HG03565 (cell line): Measurements from ENCODE around the gene ANKRA2.

Experiments
- ATAC-seq: cut with Tn5 transposase; IDR thresholded peaks from one replicate; pipeline ENCODE4 v1.9.1; 2021; ENCODE audit warnings: mild to moderate bottlenecking, moderate library complexity; ENCODE audit not compliant: unreplicated experiment

The ANKRA2 gene

GRCh38 chr5:73565139-73565968 lies at the start of gene ANKRA2, which contains the start of gene UTP15:
ANKRA2 (minus strand) TSS chr5:73565639; CDS start chr5:73562881, 2,758 bp downstream.
UTP15 (plus strand) TSS chr5:73565743; CDS start chr5:73567345, 1,602 bp downstream.
- ATAC-seq, result peak; percentile 81

- no peak for ATAC-seq
Measured at GRCh38 chr5:73615085-73615484, 49.6 kb upstream of the ANKRA2 start.

- ATAC-seq, result no peak
Measured at GRCh38 chr5:73612799-73613198, 47.4 kb upstream of the ANKRA2 start.

- ATAC-seq, result no peak
Measured at GRCh38 chr5:73607228-73607627, 41.8 kb upstream of the ANKRA2 start.

GRCh38 chr5:73606206-73606753 lies 40.8 kb upstream of the ANKRA2 start:
- no peak for ATAC-seq

- ATAC-seq, result no peak
Measured at GRCh38 chr5:73605223-73606087, 40.0 kb upstream of the ANKRA2 start.

- ATAC-seq, result no peak
Measured at GRCh38 chr5:73603998-73604397, 38.6 kb upstream of the ANKRA2 start.

GRCh38 chr5:73599380-73599779 lies 33.9 kb upstream of the ANKRA2 start:
- no peak for ATAC-seq

GRCh38 chr5:73596705-73597328 lies 31.4 kb upstream of the ANKRA2 start:
- ATAC-seq, result no peak

- ATAC-seq, result no peak
Measured at GRCh38 chr5:73592551-73592950, 27.1 kb upstream of the ANKRA2 start.

- no peak for ATAC-seq
Measured at GRCh38 chr5:73591698-73592501, 26.5 kb upstream of the ANKRA2 start.

- peak; percentile 53 for ATAC-seq
Measured at GRCh38 chr5:73591102-73591695, 25.8 kb upstream of the ANKRA2 start.

- ATAC-seq, result no peak
Measured at GRCh38 chr5:73587923-73588322, 22.5 kb upstream of the ANKRA2 start.

- no peak for ATAC-seq
Measured at GRCh38 chr5:73582285-73583145, 17.1 kb upstream of the ANKRA2 start.

- ATAC-seq, result peak; percentile 10
Measured at GRCh38 chr5:73565969-73566547, 619 bp upstream of the ANKRA2 start.

GRCh38 chr5:73564675-73565074 lies 764 bp downstream of the ANKRA2 start:
- ATAC-seq, result no peak

- ATAC-seq, result no peak
Measured at GRCh38 chr5:73564018-73564417, 1.4 kb downstream of the ANKRA2 start.

GRCh38 chr5:73558950-73559349 lies 6.5 kb downstream of the ANKRA2 start:
- no peak for ATAC-seq
